B cell (primary cell): ENCODE data around the gene RIC3. TPM values are rescaled to one million over a fixed set of nuclear protein-coding genes. Genes with fewer than 3 reads are reported as not detected.

Experiments used
- ATAC-seq: fragments of 200-7000 bp; cut with Tn5 transposase; one replicate; pipeline ENCODE4 v1.10.0; 2021; ENCODE audit warnings: low read depth, mild to moderate bottlenecking, moderate number of reproducible peaks, moderate library complexity
- CTCF ChIA-PET: fragments of 350-600 bp; sonication (Branson Sonifier 250); formaldehyde crosslinking; loops from one replicate; lab custom pipeline; 2021; ENCODE audit warnings: antibody characterized with exemption, inconsistent platforms; lab: Charles Lee
- POLR2A ChIA-PET: fragments of 350-600 bp; sonication (Branson Sonifier 250); formaldehyde crosslinking; loops from one replicate; lab custom pipeline; 2021; ENCODE audit warnings: antibody characterized with exemption; lab: Charles Lee
- DNase-seq: peaks from one replicate; pipeline ENCODE4 v3.0.0; 2013
- H2AFZ ChIP-seq: 2 replicates; pipeline ENCODE4 v1.6.1; 2012; ENCODE audit warnings: mild to moderate bottlenecking, low read depth, low read length; ENCODE audit not compliant: insufficient read depth, poor library complexity, severe bottlenecking
- H3K27ac ChIP-seq, 2 donors: 1 replicate in 1 of 2; 2 replicates in 1 of 2; pipeline ENCODE4 v1.5.1; 2012 to 2013; ENCODE audit warnings: low read length in 2 of 2, mild to moderate bottlenecking in 2 of 2, moderate library complexity in 1 of 2
- H3K27me3 ChIP-seq, 4 experiments: fragments of 200-600 bp in 1 of 4; sonication (generic) in 1 of 4; replicated peaks in 1 of 4; 1 replicate in 2 of 4; 2 replicates in 2 of 4; pipeline versions ENCODE4 v1.6.1 to v1.7.0; 2013 to 2016; ENCODE audit warnings: low read length in 3 of 4, mild to moderate bottlenecking in 2 of 4, mixed read lengths in 1 of 4, moderate library complexity in 1 of 4; ENCODE audit not compliant: insufficient read depth in 4 of 4, control insufficient read depth in 3 of 4; ENCODE audit errors: control extremely low read depth in 1 of 4
- H3K36me3 ChIP-seq, 2 experiments: replicated peaks in 1 of 2; 1 replicate in 1 of 2; 2 replicates in 1 of 2; pipeline versions ENCODE4 v1.6.1 to v1.7.1; 2013; ENCODE audit warnings: low read length in 1 of 2; ENCODE audit not compliant: insufficient read depth in 2 of 2, control insufficient read depth in 1 of 2; ENCODE audit errors: control extremely low read depth in 1 of 2, extremely low read depth in 1 of 2
- H3K4me1 ChIP-seq, 2 donors: fragments of 200-600 bp in 1 of 2; sonication (generic) in 1 of 2; 1 replicate in 1 of 2; 2 replicates in 1 of 2; pipeline versions ENCODE4 v1.5.1 to v1.6.1; 2013 to 2017; ENCODE audit warnings: low read length in 2 of 2; ENCODE audit not compliant: control insufficient read depth in 2 of 2, insufficient read depth in 2 of 2
- H3K4me2 ChIP-seq: replicated peaks from 2 replicates; pipeline ENCODE3; 2012; ENCODE audit warnings: mild to moderate bottlenecking, low read depth, low read length; ENCODE audit not compliant: poor library complexity, severe bottlenecking
- H3K4me3 ChIP-seq, 5 experiments: fragments of 200-600 bp in 1 of 5; sonication (generic) in 1 of 5; 1 replicate in 3 of 5; 2 replicates in 2 of 5; pipeline versions ENCODE4 v1.5.1 to v1.7.0; 2011 to 2016; ENCODE audit warnings: low read length in 4 of 5, mild to moderate bottlenecking in 4 of 5, low read depth in 2 of 5, control low read depth in 1 of 5, moderate library complexity in 1 of 5; ENCODE audit not compliant: insufficient read depth in 1 of 5; ENCODE audit errors: control extremely low read depth in 1 of 5, extremely low read depth in 1 of 5
- H3K79me2 ChIP-seq: fragments of 200-600 bp; sonication (generic); one replicate; pipeline ENCODE4 v1.6.0; 2016; ENCODE audit warnings: low read length; ENCODE audit not compliant: control insufficient read depth, insufficient read depth
- H3K9ac ChIP-seq: fragments of 200-600 bp; sonication (generic); 2 replicates; pipeline ENCODE4 v1.6.1; 2017; ENCODE audit warnings: mild to moderate bottlenecking, low read length, moderate library complexity
- H3K9me3 ChIP-seq, 3 donors: one replicate each; pipeline versions ENCODE4 v1.6.1 to v1.7.1; 2013; ENCODE audit warnings: low read length in 2 of 3; ENCODE audit not compliant: control insufficient read depth in 2 of 3, insufficient read depth in 1 of 3; ENCODE audit errors: control extremely low read depth in 1 of 3
- H4K20me1 ChIP-seq: 2 replicates; pipeline ENCODE4 v1.6.0; 2012; ENCODE audit warnings: mild to moderate bottlenecking, low read length; ENCODE audit not compliant: insufficient read depth, control insufficient read depth, poor library complexity, severe bottlenecking
- H3K27ac Mint-ChIP-seq: one replicate; pipeline ENCODE4 v1.8.0; 2021; ENCODE audit warnings: mixed read lengths
- H3K27me3 Mint-ChIP-seq: one replicate; pipeline ENCODE4 v1.8.0; 2021; ENCODE audit warnings: mixed read lengths
- H3K4me1 Mint-ChIP-seq: one replicate; pipeline ENCODE4 v1.8.0; 2021; ENCODE audit warnings: mixed read lengths
- H3K4me3 Mint-ChIP-seq: one replicate; pipeline ENCODE4 v1.8.0; 2021; ENCODE audit warnings: mixed read lengths
- H3K9me3 Mint-ChIP-seq: one replicate; pipeline ENCODE4 v1.8.0; 2022; ENCODE audit warnings: mixed read lengths; ENCODE audit not compliant: insufficient read depth
- CTCF ChIP-seq: fragments of 200-600 bp; IDR thresholded peaks from one replicate; pipeline ENCODE4 v1.8.0; 2022; ENCODE audit warnings: antibody characterized with exemption, mild to moderate bottlenecking
- EZH2 ChIP-seq: IDR thresholded peaks from 2 replicates; pipeline ENCODE4 v1.6.1; 2012; ENCODE audit warnings: borderline replicate concordance, low read depth, mild to moderate bottlenecking, moderate library complexity, low read length; ENCODE audit not compliant: insufficient read depth, poor library complexity, severe bottlenecking
- WGBS: methylation state at CpG from one replicate; pipeline ENCODE4 v1.1.5; 2013; ENCODE audit warnings: missing lambda C conversion rate; ENCODE audit not compliant: insufficient coverage; 5-methylcytosine and 5-hydroxymethylcytosine counted together
- intact Hi-C: fragments of 100-400 bp; cut with micrococcal nuclease; formaldehyde crosslinking; loops from one replicate; pipeline ENCODE4 v1.10.0; 2022
- polyA plus RNA-seq: library from polyadenylated mRNA; depleted of rRNA; stranded (reverse); fragments of >200 nt; gene quantifications from 2 replicates; pipeline ENCODE4 v1.2.3, GENCODE V29; 2012
- total RNA-seq, 2 donors: library from RNA; stranded (reverse); fragments of 120-200 nt in 1 of 2; gene quantifications; 1 replicate in 1 of 2; 2 replicates in 1 of 2; pipeline versions ENCODE4 v1.2.3 to v1.2.4, GENCODE V29; 2013 to 2022

The RIC3 gene
- total and polyA plus RNA-seq, 2 donors (not counting 1 experiment from before 2014, with no cell fraction given) = 62.4 to 74.6 TPM

DNA sequence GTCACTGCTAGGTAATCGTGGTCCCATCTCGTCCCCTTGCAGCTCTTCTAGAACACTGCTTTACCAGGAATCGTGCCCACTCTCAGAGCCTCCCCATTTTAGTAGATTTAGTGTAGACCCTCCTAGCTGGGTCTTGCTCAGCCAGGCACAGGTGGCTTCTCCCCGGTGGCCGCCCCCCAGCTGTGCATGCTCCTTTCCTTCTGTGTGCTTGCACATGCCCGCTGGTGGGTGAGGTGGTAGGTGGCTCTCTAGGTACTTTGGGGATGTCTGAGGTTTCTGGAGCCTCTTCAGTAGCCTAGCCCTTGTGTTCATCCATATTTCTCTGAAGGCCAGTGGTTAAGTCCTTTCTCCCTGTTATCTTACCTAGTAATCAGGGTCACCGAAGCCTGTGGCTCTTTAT is 82.3 kb downstream of the RIC3 start:
- DNase-seq = no peak
- POLR2A ChIA-PET = no interaction called here
- no peak overlapping the region for H3K9ac ChIP-seq
- H3K27ac ChIP-seq = no peak overlapping the region
- no peaks in the 10 kb centered on the region for H3K36me3 ChIP-seq
- no peak for ATAC-seq
- Mint-ChIP-seq H3K4me3 (no peak overlapping the region), H3K4me1 (peaks cover 6% of the 10 kb centered on the region), H3K9me3 (no peaks in the 10 kb centered on the region), H3K27ac (no peak overlapping the region), H3K27me3 (peaks cover 42% of the 10 kb centered on the region)
- no peaks in the 10 kb centered on the region for H3K79me2 ChIP-seq
- no peaks in the 10 kb centered on the region for H3K9me3 ChIP-seq
- H3K27me3 ChIP-seq = peaks cover 0 to 34% (median 12%) of the 10 kb centered on the region in 4 experiments
- 82% methylated on average over 5 of the region's 7 CpGs for WGBS
- H3K4me3 ChIP-seq = no peak overlapping the region
- CTCF ChIA-PET = interaction anchor here (1.8 to 6.2 kb wide), 2 partner anchors 10 to 13 kb away, joined by 5 to 41 read pairs; no protein-coding TSS in a partner anchor
- no peak overlapping the region for H2AFZ ChIP-seq
- intact Hi-C loops = no loop called here
- no peak overlapping the region for H3K4me2 ChIP-seq
- H4K20me1 ChIP-seq = no peaks in the 10 kb centered on the region
- H3K4me1 ChIP-seq = peaks cover 5% of the 10 kb centered on the region in 2 donors
- TF ChIP-seq CTCF (no peak), EZH2 (no peak)

DNA sequence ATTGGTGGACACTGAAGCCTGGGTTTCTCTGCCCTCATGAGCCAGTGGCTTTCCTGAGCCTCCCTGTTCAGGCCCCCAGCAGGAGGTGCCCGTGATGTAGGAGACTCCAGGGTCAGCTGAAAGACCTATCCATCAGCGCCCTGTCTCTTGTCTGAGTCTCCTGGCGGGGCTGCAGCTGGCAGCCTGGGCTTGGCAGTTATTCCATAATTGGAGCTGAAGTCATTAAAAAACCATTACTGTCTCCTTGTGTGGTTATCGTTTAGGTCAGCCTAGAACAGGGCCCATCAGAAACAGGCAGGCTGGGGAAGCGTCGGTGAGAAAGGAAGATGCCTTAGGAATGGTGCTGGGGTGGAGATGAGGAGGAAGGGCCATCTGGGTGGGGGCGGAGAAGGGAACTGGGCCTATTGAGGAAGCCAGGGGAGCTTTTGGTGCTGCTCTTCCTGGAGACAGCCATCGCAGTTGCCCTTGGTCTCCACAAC is 82.8 kb downstream of the RIC3 start:
- no peak for DNase-seq
- H3K4me3 ChIP-seq = no peak overlapping the region
- no peak for ATAC-seq
- H3K27me3 Mint-ChIP-seq = peaks cover 42% of the 10 kb centered on the region
- H3K79me2 ChIP-seq = no peaks in the 10 kb centered on the region
- H3K9me3 ChIP-seq = no peaks in the 10 kb centered on the region
- intact Hi-C loops = no loop called here
- H3K9ac ChIP-seq = no peak overlapping the region
- H3K4me1 ChIP-seq = peaks cover 7 to 8% of the 10 kb centered on the region in 2 donors
- no peak overlapping the region for H2AFZ ChIP-seq
- no peaks in the 10 kb centered on the region for H3K36me3 ChIP-seq
- CTCF ChIA-PET = interaction anchor here (6.2 kb wide), 1 partner anchor 14 kb away, joined by 41 read pairs; no protein-coding TSS in a partner anchor
- peaks cover 0 to 36% (median 13%) of the 10 kb centered on the region in 4 experiments for H3K27me3 ChIP-seq
- H3K4me3 Mint-ChIP-seq = no peak overlapping the region
- no peak for TF ChIP-seq CTCF
- TF ChIP-seq EZH2 = no peak
- H3K27ac Mint-ChIP-seq = no peak overlapping the region
- POLR2A ChIA-PET = no interaction called here
- H3K9me3 Mint-ChIP-seq = no peaks in the 10 kb centered on the region
- H3K27ac ChIP-seq = no peak overlapping the region
- WGBS = 88% methylated on average over 8 of the region's 8 CpGs
- peaks cover 6% of the 10 kb centered on the region for H3K4me1 Mint-ChIP-seq
- H3K4me2 ChIP-seq = no peak overlapping the region
- no peaks in the 10 kb centered on the region for H4K20me1 ChIP-seq
